Measurements from ENCODE around the gene RBM8A. TPM values are rescaled to one million over a fixed set of nuclear protein-coding genes. Genes with fewer than 3 reads are reported as not detected.

The RBM8A gene
- polyA plus RNA-seq, 1 of the 3 experiments (the other 2 are of a cell fraction) = 236 TPM

DNA sequence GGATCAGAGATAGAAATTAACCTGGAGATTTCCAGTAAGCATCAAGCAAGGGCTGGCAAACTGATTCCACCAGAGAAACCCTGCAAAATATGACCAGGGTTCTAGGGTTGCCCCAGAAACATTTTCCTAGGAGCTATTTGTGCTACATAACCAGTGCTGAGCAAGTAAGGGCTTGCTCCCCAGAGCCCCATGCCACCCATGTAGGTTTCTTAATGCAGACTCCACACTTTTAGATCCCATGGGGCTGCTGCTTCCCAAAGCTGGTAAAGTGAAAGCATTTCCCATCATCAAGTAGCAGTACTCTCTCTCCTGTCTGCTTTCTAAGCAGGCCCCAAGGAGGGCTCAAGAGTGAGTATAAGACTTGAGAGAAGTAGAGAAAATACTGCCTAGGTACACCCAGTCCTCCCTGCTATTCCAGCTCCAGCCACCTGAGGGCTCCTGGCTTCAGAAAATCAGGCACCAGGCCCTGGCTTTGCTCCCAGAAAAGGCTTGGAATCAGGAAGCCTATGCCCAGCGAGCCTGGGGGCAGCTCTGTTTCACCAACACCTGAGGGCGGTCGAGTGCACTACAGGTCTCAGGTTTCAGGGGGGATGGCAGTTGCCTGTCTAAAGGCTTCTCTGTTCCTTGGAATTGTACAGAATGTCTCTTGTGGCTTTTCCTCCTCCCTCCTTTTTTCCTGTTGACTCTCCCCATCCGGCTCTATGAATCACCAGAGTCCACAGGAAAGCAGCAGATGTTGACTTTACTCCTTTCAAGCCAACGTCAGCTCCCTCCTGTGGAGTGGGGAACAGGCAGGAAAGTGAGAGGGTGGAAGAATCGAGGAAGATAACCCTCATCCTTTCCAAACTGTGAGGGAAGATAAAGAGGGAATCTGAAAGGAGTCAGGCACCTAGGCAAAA is 35.4 kb downstream of the RBM8A start (continued):
- TF ChIP-seq, protein P1, sequence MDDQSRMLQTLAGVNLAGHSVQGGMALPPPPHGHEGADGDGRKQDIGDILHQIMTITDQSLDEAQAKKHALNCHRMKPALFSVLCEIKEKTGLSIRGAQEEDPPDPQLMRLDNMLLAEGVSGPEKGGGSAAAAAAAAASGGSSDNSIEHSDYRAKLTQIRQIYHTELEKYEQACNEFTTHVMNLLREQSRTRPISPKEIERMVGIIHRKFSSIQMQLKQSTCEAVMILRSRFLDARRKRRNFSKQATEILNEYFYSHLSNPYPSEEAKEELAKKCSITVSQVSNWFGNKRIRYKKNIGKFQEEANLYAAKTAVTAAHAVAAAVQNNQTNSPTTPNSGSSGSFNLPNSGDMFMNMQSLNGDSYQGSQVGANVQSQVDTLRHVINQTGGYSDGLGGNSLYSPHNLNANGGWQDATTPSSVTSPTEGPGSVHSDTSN (IDR thresholded peaks at IDR 0.05) = peak; percentile 76
- TF ChIP-seq FOSL2 (IDR thresholded peaks at IDR 0.05; ENCODE audit: borderline replicate concordance, low read depth) = peak; percentile 94
- TF ChIP-seq TEAD4 (IDR thresholded peaks at IDR 0.05; ENCODE audit: borderline replicate concordance, insufficient read depth) = peak; percentile 43; the same call in 1 of the 2 replicates
- TF ChIP-seq, protein P2, sequence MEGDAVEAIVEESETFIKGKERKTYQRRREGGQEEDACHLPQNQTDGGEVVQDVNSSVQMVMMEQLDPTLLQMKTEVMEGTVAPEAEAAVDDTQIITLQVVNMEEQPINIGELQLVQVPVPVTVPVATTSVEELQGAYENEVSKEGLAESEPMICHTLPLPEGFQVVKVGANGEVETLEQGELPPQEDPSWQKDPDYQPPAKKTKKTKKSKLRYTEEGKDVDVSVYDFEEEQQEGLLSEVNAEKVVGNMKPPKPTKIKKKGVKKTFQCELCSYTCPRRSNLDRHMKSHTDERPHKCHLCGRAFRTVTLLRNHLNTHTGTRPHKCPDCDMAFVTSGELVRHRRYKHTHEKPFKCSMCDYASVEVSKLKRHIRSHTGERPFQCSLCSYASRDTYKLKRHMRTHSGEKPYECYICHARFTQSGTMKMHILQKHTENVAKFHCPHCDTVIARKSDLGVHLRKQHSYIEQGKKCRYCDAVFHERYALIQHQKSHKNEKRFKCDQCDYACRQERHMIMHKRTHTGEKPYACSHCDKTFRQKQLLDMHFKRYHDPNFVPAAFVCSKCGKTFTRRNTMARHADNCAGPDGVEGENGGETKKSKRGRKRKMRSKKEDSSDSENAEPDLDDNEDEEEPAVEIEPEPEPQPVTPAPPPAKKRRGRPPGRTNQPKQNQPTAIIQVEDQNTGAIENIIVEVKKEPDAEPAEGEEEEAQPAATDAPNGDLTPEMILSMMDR (IDR thresholded peaks at IDR 0.05) = peak; percentile 99
- no peak for TF ChIP-seq YY1 (IDR thresholded peaks at IDR 0.05; ENCODE audit: low read depth)
- TF ChIP-seq SIN3A (IDR thresholded peaks at IDR 0.05; ENCODE audit: borderline replicate concordance, low read depth, low read length) = peak; percentile 62; the same call in 1 of the 2 replicates
- peak; percentile 85 for TF ChIP-seq ELF1 (IDR thresholded peaks at IDR 0.05)
- TF ChIP-seq TAF1 (IDR thresholded peaks at IDR 0.05; ENCODE audit: borderline replicate concordance, low read depth, low read length) = 0 out of 2 replicates have a peak, but pooled peaks have one; percentile 6
- peak; percentile 35 for TF ChIP-seq CHD2 (IDR thresholded peaks at IDR 0.05; ENCODE audit: low read length, partially characterized antibody)
- TF ChIP-seq, protein P3, sequence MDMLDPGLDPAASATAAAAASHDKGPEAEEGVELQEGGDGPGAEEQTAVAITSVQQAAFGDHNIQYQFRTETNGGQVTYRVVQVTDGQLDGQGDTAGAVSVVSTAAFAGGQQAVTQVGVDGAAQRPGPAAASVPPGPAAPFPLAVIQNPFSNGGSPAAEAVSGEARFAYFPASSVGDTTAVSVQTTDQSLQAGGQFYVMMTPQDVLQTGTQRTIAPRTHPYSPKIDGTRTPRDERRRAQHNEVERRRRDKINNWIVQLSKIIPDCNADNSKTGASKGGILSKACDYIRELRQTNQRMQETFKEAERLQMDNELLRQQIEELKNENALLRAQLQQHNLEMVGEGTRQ (IDR thresholded peaks at IDR 0.05; ENCODE audit: borderline replicate concordance, low read depth, low read length) = no peak
- TF ChIP-seq RXRA (IDR thresholded peaks at IDR 0.05; ENCODE audit: borderline replicate concordance, low read depth) = no peak
- TF ChIP-seq RFX5 (IDR thresholded peaks at IDR 0.05; ENCODE audit: low read length) = no peak
- peak; percentile 97 for TF ChIP-seq SMC3 (IDR thresholded peaks at IDR 0.05; ENCODE audit: low read depth, low read length)
- TF ChIP-seq NFIC (IDR thresholded peaks at IDR 0.05; ENCODE audit: borderline replicate concordance) = peak; percentile 86
- TF ChIP-seq, protein P4, sequence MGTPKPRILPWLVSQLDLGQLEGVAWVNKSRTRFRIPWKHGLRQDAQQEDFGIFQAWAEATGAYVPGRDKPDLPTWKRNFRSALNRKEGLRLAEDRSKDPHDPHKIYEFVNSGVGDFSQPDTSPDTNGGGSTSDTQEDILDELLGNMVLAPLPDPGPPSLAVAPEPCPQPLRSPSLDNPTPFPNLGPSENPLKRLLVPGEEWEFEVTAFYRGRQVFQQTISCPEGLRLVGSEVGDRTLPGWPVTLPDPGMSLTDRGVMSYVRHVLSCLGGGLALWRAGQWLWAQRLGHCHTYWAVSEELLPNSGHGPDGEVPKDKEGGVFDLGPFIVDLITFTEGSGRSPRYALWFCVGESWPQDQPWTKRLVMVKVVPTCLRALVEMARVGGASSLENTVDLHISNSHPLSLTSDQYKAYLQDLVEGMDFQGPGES (IDR thresholded peaks at IDR 0.05; ENCODE audit: low read depth, low read length) = no peak
- peak; percentile 28; the same call in 1 of the 2 replicates for TF ChIP-seq FOXM1 (IDR thresholded peaks at IDR 0.05; ENCODE audit: low read depth)

Measured in SK-N-SH (cell line).